ENCODE data around the gene ZNFX1.

Gene ZNFX1

GRCh38 chr20:49292010-49292409 lies 14.2 kb upstream of the ZNFX1 start:
- no peak for DNase-seq

DNA sequence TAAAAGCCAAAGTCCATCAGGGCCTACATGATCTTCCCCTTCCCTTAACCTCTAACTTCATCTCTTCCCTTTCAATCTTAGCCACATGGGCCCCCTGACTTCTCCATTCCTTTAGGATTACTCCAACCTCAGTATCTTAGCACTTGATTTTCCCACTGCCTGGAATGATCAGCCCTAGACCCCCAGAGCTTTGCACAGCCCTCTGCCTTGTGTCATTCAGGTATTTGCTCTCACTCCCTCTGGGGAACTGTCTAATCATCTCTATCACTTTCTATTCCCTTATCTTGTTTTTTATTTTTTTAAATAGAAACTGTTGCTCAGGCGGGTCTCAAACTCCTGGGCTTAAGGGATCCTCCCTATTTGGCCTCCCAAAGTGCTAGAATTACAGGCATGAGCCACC lies 13.3 kb upstream of the ZNFX1 start:
- no peak for DNase-seq

DNA sequence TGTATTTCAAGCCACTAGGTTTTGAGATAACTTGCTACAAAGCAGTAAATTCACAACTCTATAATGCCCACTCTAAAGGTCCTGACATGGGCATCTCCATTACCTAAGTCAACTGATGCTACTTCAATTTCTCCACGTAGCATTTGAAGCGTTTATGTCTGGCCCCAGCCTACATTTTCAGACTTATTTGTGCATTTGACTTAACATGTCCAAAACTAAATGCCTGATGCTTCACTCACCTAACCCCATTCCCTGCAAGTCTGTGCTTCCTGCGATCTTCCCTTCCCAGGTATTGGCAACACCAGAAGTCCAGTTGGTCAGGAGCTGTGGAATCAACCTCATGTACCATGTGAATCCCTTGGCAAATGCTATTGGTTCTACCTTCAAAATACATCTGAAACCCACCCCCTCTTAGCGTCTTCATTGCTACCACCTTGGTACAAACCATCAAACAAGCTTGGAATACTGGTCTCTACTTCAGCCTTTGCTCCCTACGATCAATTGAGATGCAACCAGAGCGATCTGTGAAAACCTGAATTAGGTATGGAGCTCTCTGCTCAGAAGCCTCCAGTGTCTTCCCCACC lies 12.8 kb upstream of the ZNFX1 start:
- no peak for DNase-seq

GRCh38 chr20:49288784-49289696 lies 11.2 kb upstream of the ZNFX1 start:
- no peak for DNase-seq

- no peak for DNase-seq
These were observed 10.4 kb upstream of the ZNFX1 start for GRCh38 chr20:49288250-49288751.

DNA sequence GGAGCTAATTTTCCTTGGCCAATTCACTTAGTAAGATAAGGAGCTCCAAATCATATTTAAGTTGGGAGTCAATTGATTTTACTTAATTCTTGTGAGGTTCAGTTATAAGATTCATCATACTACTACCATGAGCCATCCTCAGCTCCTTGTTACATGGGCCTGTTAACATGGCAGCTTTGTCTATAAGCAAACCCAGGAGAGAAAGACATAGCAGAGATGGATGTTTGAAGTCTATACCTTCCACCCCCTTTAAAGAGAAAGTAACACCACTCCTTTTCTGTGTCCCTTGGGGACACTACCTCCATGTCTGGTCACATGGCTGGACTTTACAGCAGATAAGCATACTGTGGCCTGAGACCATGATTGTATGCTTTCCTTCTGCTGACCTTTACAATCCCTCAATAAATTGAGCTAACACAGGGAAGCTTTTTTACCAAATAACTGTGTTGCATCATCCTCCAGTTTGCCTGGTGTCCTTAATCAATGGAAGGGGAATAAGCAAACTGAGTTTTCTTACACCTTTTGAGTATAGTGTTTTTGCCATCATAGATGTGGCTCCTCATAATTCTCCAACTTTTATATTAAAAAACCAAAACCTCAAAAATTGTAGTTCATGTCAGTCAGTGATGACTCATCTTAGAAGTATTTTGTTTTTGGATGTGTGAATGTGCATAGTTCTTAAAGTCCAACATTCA lies 9.8 kb upstream of the ZNFX1 start:
- DNase-seq, result peak; percentile 71

GRCh38 chr20:49286689-49287551 lies 9.1 kb upstream of the ZNFX1 start:
- DNase-seq, result no peak

- no peak for DNase-seq
These were observed 8.1 kb upstream of the ZNFX1 start for GRCh38 chr20:49285813-49286494.

DNA sequence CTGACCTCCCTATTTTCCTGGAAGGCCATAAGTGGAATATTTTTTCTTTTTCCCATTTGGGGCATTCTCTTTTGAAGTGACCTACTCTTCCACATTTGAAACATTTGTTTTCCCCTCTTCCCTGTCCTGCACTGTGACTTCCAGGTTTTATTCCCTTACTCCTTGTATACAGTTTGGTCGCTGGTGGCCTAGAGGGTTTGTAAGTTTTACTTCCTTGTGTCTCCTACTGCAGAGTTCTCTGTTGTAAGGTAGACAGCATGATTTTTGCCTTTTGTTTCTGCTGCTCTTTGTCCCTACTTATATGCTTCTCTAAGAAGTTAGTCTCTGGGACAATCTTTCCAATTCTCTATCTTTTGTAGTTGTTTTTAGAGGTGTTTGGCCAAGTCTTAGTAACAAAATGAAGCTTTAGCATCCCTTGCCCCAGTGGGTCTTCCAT lies 7.4 kb upstream of the ZNFX1 start:
- DNase-seq, result no peak

GRCh38 chr20:49284818-49285217 lies 7.0 kb upstream of the ZNFX1 start:
- no peak for DNase-seq

DNA sequence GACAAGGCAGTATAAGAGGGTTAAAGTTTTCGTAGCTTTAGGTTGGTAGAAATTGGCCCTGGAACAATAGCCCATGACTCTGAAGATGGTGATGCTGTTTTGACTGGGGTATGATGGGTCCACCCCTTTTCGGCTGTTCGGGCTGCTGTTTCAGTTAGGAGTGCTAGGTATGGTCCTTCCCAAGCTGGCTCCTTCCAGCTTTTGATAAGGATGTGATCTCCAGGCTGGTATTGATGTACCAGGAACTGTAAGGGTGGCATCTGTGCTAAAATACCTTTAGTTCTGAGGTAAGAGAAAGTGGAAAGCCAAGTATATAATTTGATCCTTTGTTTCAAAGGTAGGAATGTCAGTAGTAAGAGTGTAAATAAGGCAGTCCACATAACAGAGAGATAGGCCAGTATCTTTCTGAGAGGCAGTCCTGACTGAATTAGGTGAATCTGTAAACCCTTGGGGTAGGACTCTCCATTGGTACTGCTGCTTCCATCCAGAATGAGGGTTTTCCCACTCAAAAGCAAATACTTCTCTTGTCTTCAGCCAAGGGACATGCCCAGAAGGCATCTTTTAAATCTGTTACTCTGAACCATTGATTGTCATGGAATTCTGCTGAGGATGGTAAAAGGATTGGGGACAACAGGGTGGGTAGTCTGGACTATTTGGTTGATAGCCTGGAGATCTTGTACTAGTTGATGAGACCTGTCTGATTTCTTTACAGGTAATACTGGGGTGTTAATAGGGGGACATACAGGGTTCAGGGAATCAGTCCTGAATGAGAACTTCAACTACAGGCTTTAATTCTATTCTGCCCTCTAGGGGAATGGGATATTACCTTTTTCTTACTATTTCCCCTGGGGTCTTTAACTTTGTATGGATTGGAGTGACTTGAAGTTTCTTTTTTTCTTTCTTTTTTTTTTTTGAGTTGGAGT lies 6.1 kb upstream of the ZNFX1 start:
- DNase-seq, result no peak

- DNase-seq, result no peak
These were observed 5.4 kb upstream of the ZNFX1 start for GRCh38 chr20:49283176-49283702.

DNA sequence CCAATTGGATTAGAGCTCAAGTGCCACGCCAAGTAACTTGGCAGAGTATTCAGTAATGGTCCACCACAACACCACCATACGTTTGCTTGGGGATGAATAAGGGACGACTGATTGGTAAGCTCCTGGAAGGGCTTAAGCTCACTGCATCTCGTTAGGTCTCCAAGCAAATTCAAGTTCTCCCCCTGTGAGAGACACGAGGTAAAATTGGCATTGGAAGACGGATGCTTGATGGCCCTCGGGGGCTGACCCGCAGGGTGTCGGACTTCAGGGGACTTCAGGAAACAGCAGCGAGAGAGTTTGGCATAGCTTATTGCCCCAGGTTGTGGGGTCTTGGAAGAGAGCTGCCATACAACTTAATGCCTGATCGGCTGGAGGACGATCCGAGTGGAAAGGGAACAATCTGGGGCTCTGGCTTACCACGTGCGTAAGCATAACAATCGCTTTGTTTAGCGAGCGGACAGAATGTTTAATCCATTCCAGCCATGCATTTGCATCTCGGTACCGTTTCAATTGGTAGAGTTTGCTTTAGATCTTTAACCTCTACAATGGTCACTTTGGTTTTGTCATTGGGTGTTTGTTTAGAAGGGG lies 4.8 kb upstream of the ZNFX1 start:
- DNase-seq, result no peak

- DNase-seq, result no peak
These were observed 4.1 kb upstream of the ZNFX1 start for GRCh38 chr20:49281913-49282467.

- no peak for DNase-seq
These were observed 3.4 kb upstream of the ZNFX1 start for GRCh38 chr20:49281059-49281912.

DNA sequence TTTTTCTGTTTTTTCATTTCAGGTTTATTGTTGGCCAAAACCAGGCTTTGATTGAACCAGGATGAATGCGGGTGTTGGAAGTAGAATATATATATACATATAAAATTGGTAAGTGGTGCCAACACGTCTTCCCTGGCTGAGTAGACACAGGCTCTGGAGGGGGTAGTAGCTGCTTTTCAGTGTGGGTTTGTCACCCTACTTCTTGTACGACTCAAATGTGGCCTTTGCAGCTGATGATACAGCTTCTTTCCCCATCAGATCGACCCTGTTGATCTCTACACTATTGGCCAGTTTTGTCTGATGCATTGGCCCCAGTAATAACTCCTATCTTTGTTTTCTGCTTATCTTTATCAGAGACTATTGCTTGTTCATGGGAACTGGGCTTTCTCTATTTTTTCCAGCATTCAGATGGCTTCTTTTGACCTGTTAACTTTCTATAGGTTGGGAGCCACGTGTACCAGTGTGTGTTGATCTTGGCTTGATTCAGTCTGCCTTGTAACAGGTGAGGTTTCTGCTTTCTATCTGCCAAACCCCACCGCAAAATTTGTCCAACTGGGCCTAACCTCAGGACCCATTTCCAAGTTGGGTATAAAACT lies 2.7 kb upstream of the ZNFX1 start:
- DNase-seq, result no peak

DNA sequence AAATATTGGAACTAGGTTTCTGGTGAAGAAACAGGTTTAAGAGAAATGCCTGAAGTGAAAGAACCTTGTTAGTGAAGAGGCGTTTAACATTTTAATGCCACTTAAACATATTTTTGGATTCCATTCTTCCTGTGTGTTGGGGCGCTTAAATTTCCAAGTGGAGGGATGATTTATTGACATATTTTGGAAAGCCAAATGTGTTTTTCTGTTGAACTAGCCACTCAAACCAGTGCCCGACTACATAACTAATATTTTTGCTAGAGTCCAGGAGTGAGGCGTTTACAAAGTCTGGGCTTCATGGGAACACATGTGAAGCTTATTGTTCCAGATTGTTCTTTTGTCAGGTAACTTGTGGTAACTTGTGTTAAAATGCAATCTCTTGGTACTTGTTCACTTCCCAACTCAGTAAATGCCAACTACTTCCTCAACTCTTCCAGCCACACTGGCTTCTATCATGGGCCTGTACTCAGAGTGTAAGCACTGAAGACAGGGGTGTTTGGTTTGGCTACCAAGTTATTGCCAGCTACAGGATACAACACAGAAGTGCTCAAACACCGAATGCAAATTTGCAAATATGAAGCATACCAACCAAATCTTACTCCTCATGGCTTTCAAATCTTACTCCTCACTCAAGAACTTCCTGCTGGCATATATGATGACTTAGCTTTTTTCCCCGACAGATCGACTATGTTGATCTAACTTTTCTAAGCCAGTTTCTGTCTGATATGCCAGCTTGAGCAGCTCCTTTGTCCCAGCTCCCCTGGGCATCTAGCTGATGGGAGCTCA lies 2.0 kb upstream of the ZNFX1 start:
- DNase-seq, result no peak
